C4-2B (cell line): Measurements from ENCODE around the gene UNC50.
"Not testable (repeated sequence)": the region's sequence is repeated elsewhere in the genome, so short reads cannot be mapped to it uniquely, and the experiment has no call there.

Experiments
- ZFX ChIP-seq: fragments of 450-650 bp; IDR thresholded peaks from 2 replicates; pipeline ENCODE4 v1.6.1; 2017
- TF ChIP-seq, protein P1 (sequence below): fragments of 450-650 bp; conservative IDR thresholded peaks from 2 replicates; pipeline ENCODE4 v1.5.1; 2017; ENCODE audit warnings: mild to moderate bottlenecking

DNA sequence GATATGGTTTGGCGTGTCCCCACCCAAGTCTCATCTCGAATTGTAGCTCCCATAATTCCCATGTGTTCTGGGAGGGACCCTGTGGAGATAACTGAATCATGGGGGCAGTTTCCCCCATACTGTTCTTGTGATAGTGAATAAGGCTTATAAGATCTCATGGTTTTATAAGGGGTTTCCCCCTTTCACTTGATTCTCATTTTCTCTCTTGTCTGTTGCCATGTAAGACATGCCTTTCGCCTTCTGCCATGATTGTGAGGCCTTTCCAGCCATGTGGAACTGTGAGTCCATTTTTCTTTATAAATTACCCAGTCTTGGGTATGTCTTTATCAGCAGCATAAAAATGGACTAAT is 51.1 kb downstream of the UNC50 start:
- TF ChIP-seq, protein P1, sequence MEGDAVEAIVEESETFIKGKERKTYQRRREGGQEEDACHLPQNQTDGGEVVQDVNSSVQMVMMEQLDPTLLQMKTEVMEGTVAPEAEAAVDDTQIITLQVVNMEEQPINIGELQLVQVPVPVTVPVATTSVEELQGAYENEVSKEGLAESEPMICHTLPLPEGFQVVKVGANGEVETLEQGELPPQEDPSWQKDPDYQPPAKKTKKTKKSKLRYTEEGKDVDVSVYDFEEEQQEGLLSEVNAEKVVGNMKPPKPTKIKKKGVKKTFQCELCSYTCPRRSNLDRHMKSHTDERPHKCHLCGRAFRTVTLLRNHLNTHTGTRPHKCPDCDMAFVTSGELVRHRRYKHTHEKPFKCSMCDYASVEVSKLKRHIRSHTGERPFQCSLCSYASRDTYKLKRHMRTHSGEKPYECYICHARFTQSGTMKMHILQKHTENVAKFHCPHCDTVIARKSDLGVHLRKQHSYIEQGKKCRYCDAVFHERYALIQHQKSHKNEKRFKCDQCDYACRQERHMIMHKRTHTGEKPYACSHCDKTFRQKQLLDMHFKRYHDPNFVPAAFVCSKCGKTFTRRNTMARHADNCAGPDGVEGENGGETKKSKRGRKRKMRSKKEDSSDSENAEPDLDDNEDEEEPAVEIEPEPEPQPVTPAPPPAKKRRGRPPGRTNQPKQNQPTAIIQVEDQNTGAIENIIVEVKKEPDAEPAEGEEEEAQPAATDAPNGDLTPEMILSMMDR = not testable (repeated sequence)
- not testable (repeated sequence) for TF ChIP-seq ZFX
